GM12878 (cell line): ENCODE data around the gene GRM7. TPM values are rescaled to one million over a fixed set of nuclear protein-coding genes. Genes with fewer than 3 reads are reported as not detected.

Experiments
- ATAC-seq: fragments of 200-7000 bp; cut with Tn5 transposase; 3 replicates; pipeline ENCODE4 v1.9.1; 2020; ENCODE audit warnings: mild to moderate bottlenecking, moderate library complexity
- BruUV-seq: library from RNA; stranded (reverse); fragments of 400-500 nt; replicated peaks from 2 replicates; lab custom pipeline; 2021; lab: Mats Ljungman, UMichigan
- CTCF ChIA-PET: fragments of 300-600 bp; sonication (Branson Sonifier 250); formaldehyde crosslinking; extraction: SDS; loops from one replicate; lab custom pipeline; 2021; ENCODE audit warnings: inconsistent platforms; lab: Yijun Ruan, JAX
- POLR2A ChIA-PET: fragments of 350-600 bp; formaldehyde crosslinking; extraction: SDS; loops from one replicate; lab custom pipeline; 2021; ENCODE audit warnings: inconsistent platforms; lab: Charles Lee
- RAD21 ChIA-PET: fragments of 300-600 bp; sonication (Branson Sonifier 250); formaldehyde crosslinking; loops from one replicate; lab custom pipeline; 2023; ENCODE audit warnings: antibody characterized with exemption; ENCODE audit not compliant: unreplicated experiment; lab: Charles Lee
- SMC1A ChIA-PET: fragments of 300-600 bp; sonication (Branson Sonifier 250); formaldehyde crosslinking; loops from one replicate; lab custom pipeline; 2023; ENCODE audit not compliant: unreplicated experiment, uncharacterized antibody; lab: Charles Lee
- DNase-seq: peaks from one replicate; pipeline ENCODE4 v3.0.0-alpha.2; 2011; ENCODE audit warnings: low read depth, low spot score
- FAIRE-seq: peaks from 3 replicates; lab custom pipeline; 2011; peaks lifted over from hg19 to GRCh38; lab: Jason Lieb, UNC
- H2AFZ ChIP-seq: 2 replicates; pipeline ENCODE4 v1.6.0; 2011; ENCODE audit warnings: low read depth, low read length, control low read depth; ENCODE audit not compliant: control insufficient read depth
- H3K27ac ChIP-seq: 2 replicates; pipeline ENCODE4 v1.5.1; 2011; ENCODE audit warnings: control low read depth; ENCODE audit not compliant: control insufficient read depth, insufficient read depth
- H3K27me3 ChIP-seq, 2 experiments: replicated peaks in 1 of 2; 2 replicates each; pipeline versions ENCODE4 v1.6.0 to v1.6.1; 2011; ENCODE audit warnings: low read length in 1 of 2; ENCODE audit not compliant: control insufficient read depth in 2 of 2, insufficient read depth in 2 of 2
- H3K36me3 ChIP-seq, 2 experiments: 2 replicates each; pipeline ENCODE4 v1.5.1; 2011; ENCODE audit warnings: low read length in 1 of 2; ENCODE audit not compliant: control insufficient read depth in 2 of 2, insufficient read depth in 2 of 2
- H3K4me1 ChIP-seq: 2 replicates; pipeline ENCODE4 v1.6.1; 2011; ENCODE audit warnings: mild to moderate bottlenecking, low read length, moderate library complexity, mixed read lengths; ENCODE audit not compliant: control insufficient read depth, insufficient read depth
- H3K4me2 ChIP-seq: 2 replicates; pipeline ENCODE4 v1.6.0; 2011; ENCODE audit warnings: control low read depth; ENCODE audit not compliant: control insufficient read depth, insufficient read depth
- H3K4me3 ChIP-seq: fragments of 200-600 bp; sonication (generic); 2 replicates; pipeline ENCODE4 v1.5.1; 2016
- H3K79me2 ChIP-seq: 2 replicates; pipeline ENCODE4 v1.6.0; 2011; ENCODE audit warnings: low read length; ENCODE audit not compliant: control insufficient read depth, insufficient read depth
- H3K9ac ChIP-seq: 2 replicates; pipeline ENCODE4 v1.8.0; 2011; ENCODE audit warnings: low read length, control low read depth, mixed read lengths; ENCODE audit not compliant: control insufficient read depth, insufficient read depth
- H3K9me3 ChIP-seq: replicated peaks from 3 replicates; pipeline ENCODE4 v1.5.1; 2011; ENCODE audit warnings: mild to moderate bottlenecking, low read length; ENCODE audit not compliant: control insufficient read depth, insufficient read depth
- H4K20me1 ChIP-seq: 2 replicates; pipeline ENCODE4 v1.6.0; 2011; ENCODE audit not compliant: control insufficient read depth, insufficient read depth
- BCLAF1 ChIP-seq: fragments of 450-650 bp; IDR thresholded peaks from 2 replicates; pipeline ENCODE4 v1.6.1; 2017; ENCODE audit warnings: antibody characterized with exemption, mild to moderate bottlenecking, moderate library complexity
- BHLHE40 ChIP-seq, 2 experiments: fragments of 450-650 bp in 1 of 2; IDR thresholded peaks; 2 replicates each; pipeline ENCODE4 v1.6.1; 2011 to 2017; ENCODE audit warnings: low read depth in 2 of 2, borderline replicate concordance in 1 of 2, improper control_type of control experiment in 1 of 2, low read length in 1 of 2, mild to moderate bottlenecking in 1 of 2
- EED ChIP-seq: sonication (generic); IDR thresholded peaks from 2 replicates; pipeline ENCODE4 v1.6.1; 2016; ENCODE audit warnings: antibody characterized with exemption, low read depth
- NBN ChIP-seq: fragments of 450-650 bp; IDR thresholded peaks from 2 replicates; pipeline ENCODE4 v1.6.1; 2016
- NR2C1 ChIP-seq: fragments of 450-650 bp; IDR thresholded peaks from 2 replicates; pipeline ENCODE4 v1.6.1; 2017; ENCODE audit warnings: antibody characterized with exemption, mild to moderate bottlenecking, moderate library complexity
- POLR2AphosphoS5 ChIP-seq: IDR thresholded peaks from 2 replicates; pipeline ENCODE4 v1.6.1; 2011; ENCODE audit warnings: mild to moderate bottlenecking, low read length, inconsistent platforms
- RAD51 ChIP-seq: fragments of 450-650 bp; IDR thresholded peaks from 2 replicates; pipeline ENCODE4 v1.6.1; 2016; ENCODE audit warnings: moderate library complexity, mild to moderate bottlenecking, inconsistent platforms
- SMAD1 ChIP-seq: fragments of 450-650 bp; IDR thresholded peaks from 2 replicates; pipeline ENCODE4 v1.6.1; 2018; ENCODE audit warnings: mild to moderate bottlenecking, low read depth; ENCODE audit not compliant: partially characterized antibody
- TARDBP ChIP-seq: IDR thresholded peaks from 2 replicates; pipeline ENCODE4 v1.6.1; 2016; ENCODE audit warnings: borderline replicate concordance
- ZNF622 ChIP-seq: fragments of 450-650 bp; IDR thresholded peaks from 2 replicates; pipeline ENCODE4 v1.6.1; 2017; ENCODE audit warnings: mild to moderate bottlenecking, inconsistent platforms
- ZSCAN29 ChIP-seq: fragments of 450-650 bp; IDR thresholded peaks from 2 replicates; pipeline ENCODE4 v1.6.1; 2017; ENCODE audit warnings: mild to moderate bottlenecking, moderate library complexity
- ZZZ3 ChIP-seq: IDR thresholded peaks from 2 replicates; pipeline ENCODE4 v1.6.1; 2011; ENCODE audit warnings: low read depth; ENCODE audit not compliant: control insufficient read depth, insufficient read length
- WGBS: methylation state at CpG from one replicate; pipeline ENCODE4 v1.1.6; 2016; ENCODE audit warnings: low lambda C conversion rate; ENCODE audit not compliant: insufficient replicate concordance, insufficient coverage; ENCODE audit errors: missing lambda C conversion rate; 5-methylcytosine and 5-hydroxymethylcytosine counted together
- in situ Hi-C: fragments of 300-500 bp; cut with MboI; formaldehyde crosslinking; loops from 9 replicates; pipeline ENCODE4 v1.14.3; 2018; ENCODE audit warnings: mixed read lengths
- intact Hi-C: fragments of 100-400 bp; cut with micrococcal nuclease; formaldehyde crosslinking; loops from one replicate; pipeline ENCODE4 v1.14.2; 2022; ENCODE audit not compliant: unreplicated experiment
- polyA plus RNA-seq, 11 experiments: library from polyadenylated mRNA; depleted of rRNA in 4 of 11; unstranded in 6 of 11; stranded (reverse) in 5 of 11; fragments of >200 nt; fragmentation: Nextera tagmentation in 4 of 11; fragmentation: Illumina TruSeq in 1 of 11; extraction: Ambion mirVana in 4 of 11; extraction: Trizol in 1 of 11; gene quantifications; 1 replicate in 1 of 11; 2 replicates in 10 of 11; pipeline versions ENCODE4 v1.2.1 to v1.2.3, GENCODE V29; 2011 to 2016; ENCODE audit warnings: inconsistent platforms in 2 of 11, missing spikeins in 2 of 11, low read depth in 1 of 11
- total RNA-seq, 4 experiments: library from RNA; depleted of rRNA in 3 of 4; stranded (reverse); fragments of >200 nt in 3 of 4; fragmentation: Illumina TruSeq in 1 of 4; extraction: Trizol in 1 of 4; gene quantifications; 2 replicates each; pipeline versions ENCODE4 v1.2.1 to v1.2.3, GENCODE V29; 2013 to 2021
- TF ChIP-seq, protein P1 (sequence below): IDR thresholded peaks from 2 replicates; pipeline ENCODE4 v1.6.1; 2011; ENCODE audit warnings: low read depth, mild to moderate bottlenecking, low read length, moderate library complexity, borderline replicate concordance; ENCODE audit errors: extremely low read depth
- TF ChIP-seq, protein P2 (sequence below): fragments of 450-650 bp; IDR thresholded peaks from 2 replicates; pipeline ENCODE4 v1.6.1; 2017; ENCODE audit warnings: mild to moderate bottlenecking, moderate library complexity
- TF ChIP-seq, protein P3 (sequence below): IDR thresholded peaks from 2 replicates; pipeline ENCODE4 v1.6.1; 2011; ENCODE audit warnings: low read depth, low read length, improper control_type of control experiment, borderline replicate concordance

Gene GRM7
- total and polyA plus RNA-seq, 10 of the 15 experiments (the other 5 are each of a cell fraction or from before 2014, with no cell fraction given): not detected

GRCh38 chr3:7574435-7574834 lies 713.5 kb downstream of the GRM7 start:
- peak; percentile 25; the same call in 1 of the 3 replicates for ATAC-seq
- no TSS peak for BruUV-seq
- SMC1A ChIA-PET: interaction anchor here (1.1 to 2.4 kb wide), 7 partner anchors 9 to 70 kb away, joined by 3 to 10 read pairs (median 3); no protein-coding TSS in a partner anchor
- H4K20me1 ChIP-seq: no peaks in the 10 kb centered on the region
- H3K9ac ChIP-seq: no peak overlapping the region
- no peak overlapping the region for H3K27ac ChIP-seq
- no peak overlapping the region for H2AFZ ChIP-seq
- H3K9me3 ChIP-seq: no peaks in the 10 kb centered on the region
- in situ Hi-C loops (no loop called here), intact Hi-C loops (no loop called here)
- CTCF ChIA-PET: interaction anchor here (1.2 kb wide), 1 partner anchor 22 kb away, joined by 3 read pairs; no protein-coding TSS in a partner anchor
- WGBS: 38% methylated on average over 5 of the region's 5 CpGs
- DNase-seq: no peak
- FAIRE-seq: no peak
- no peak overlapping the region for H3K4me2 ChIP-seq
- RAD21 ChIA-PET: interaction anchor here (0.8 to 2.3 kb wide), 4 partner anchors 11 to 127 kb away, joined by 3 to 7 read pairs (median 4); no protein-coding TSS in a partner anchor
- POLR2A ChIA-PET: interaction anchor here (1.5 kb wide), 1 partner anchor 11 kb away, joined by 5 read pairs; no protein-coding TSS in a partner anchor
- TF ChIP-seq ZZZ3 (no peak), RAD51 (peak; percentile 72; the same call in 1 of the 2 replicates), ZSCAN29 (no peak), TARDBP (no peak), EED (no peak), POLR2AphosphoS5 (no peak), BHLHE40 (IDR thresholded peaks at IDR 0.05; ENCODE audit: borderline replicate concordance in 1 of 2, low read depth in 2 of 2, low read length in 1 of 2) (peak; percentile 16 to 65; a peak in 2 of 4 replicates), NR2C1 (no peak), SMAD1 (no peak), NBN (no peak), ZNF622 (no peak), BCLAF1 (no peak)
- TF ChIP-seq, protein P1, sequence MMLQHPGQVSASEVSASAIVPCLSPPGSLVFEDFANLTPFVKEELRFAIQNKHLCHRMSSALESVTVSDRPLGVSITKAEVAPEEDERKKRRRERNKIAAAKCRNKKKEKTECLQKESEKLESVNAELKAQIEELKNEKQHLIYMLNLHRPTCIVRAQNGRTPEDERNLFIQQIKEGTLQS: no peak
- TF ChIP-seq, protein P2, sequence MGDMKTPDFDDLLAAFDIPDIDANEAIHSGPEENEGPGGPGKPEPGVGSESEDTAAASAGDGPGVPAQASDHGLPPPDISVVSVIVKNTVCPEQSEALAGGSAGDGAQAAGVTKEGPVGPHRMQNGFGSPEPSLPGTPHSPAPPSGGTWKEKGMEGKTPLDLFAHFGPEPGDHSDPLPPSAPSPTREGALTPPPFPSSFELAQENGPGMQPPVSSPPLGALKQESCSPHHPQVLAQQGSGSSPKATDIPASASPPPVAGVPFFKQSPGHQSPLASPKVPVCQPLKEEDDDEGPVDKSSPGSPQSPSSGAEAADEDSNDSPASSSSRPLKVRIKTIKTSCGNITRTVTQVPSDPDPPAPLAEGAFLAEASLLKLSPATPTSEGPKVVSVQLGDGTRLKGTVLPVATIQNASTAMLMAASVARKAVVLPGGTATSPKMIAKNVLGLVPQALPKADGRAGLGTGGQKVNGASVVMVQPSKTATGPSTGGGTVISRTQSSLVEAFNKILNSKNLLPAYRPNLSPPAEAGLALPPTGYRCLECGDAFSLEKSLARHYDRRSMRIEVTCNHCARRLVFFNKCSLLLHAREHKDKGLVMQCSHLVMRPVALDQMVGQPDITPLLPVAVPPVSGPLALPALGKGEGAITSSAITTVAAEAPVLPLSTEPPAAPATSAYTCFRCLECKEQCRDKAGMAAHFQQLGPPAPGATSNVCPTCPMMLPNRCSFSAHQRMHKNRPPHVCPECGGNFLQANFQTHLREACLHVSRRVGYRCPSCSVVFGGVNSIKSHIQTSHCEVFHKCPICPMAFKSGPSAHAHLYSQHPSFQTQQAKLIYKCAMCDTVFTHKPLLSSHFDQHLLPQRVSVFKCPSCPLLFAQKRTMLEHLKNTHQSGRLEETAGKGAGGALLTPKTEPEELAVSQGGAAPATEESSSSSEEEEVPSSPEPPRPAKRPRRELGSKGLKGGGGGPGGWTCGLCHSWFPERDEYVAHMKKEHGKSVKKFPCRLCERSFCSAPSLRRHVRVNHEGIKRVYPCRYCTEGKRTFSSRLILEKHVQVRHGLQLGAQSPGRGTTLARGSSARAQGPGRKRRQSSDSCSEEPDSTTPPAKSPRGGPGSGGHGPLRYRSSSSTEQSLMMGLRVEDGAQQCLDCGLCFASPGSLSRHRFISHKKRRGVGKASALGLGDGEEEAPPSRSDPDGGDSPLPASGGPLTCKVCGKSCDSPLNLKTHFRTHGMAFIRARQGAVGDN: peak; percentile 35; the same call in 1 of the 2 replicates
- TF ChIP-seq, protein P3, sequence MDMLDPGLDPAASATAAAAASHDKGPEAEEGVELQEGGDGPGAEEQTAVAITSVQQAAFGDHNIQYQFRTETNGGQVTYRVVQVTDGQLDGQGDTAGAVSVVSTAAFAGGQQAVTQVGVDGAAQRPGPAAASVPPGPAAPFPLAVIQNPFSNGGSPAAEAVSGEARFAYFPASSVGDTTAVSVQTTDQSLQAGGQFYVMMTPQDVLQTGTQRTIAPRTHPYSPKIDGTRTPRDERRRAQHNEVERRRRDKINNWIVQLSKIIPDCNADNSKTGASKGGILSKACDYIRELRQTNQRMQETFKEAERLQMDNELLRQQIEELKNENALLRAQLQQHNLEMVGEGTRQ: no peak; the same call in 1 of the 2 replicates
- no peaks in the 10 kb centered on the region for H3K4me1 ChIP-seq
- no peak overlapping the region for H3K4me3 ChIP-seq
- H3K79me2 ChIP-seq: no peaks in the 10 kb centered on the region
- no peaks in the 10 kb centered on the region for H3K36me3 ChIP-seq
- H3K27me3 ChIP-seq: no peaks in the 10 kb centered on the region
